Small intestine (tissue), 7 donors: Measurements from ENCODE around the gene GYS1. TPM values are rescaled to one million over a fixed set of nuclear protein-coding genes. Genes with fewer than 3 reads are reported as not detected.

Experiments used
- DNase-seq, 2 donors: peaks; one replicate each; pipeline versions ENCODE4 v3.0.0 to v3.0.0-alpha.2; 2013
- FAIRE-seq: peaks from 2 replicates; lab custom pipeline; 2012; peaks lifted over from hg19 to GRCh38; lab: Jason Lieb, UNC
- H3K27ac ChIP-seq, 3 donors: one replicate each; pipeline ENCODE4 v1.5.1; 2013; ENCODE audit warnings: low read length in 2 of 3, mild to moderate bottlenecking in 2 of 3, control low read depth in 1 of 3, inconsistent platforms in 1 of 3, low read depth in 1 of 3, moderate library complexity in 1 of 3
- H3K27me3 ChIP-seq, 3 donors: one replicate each; pipeline ENCODE4 v1.6.1; 2013; ENCODE audit warnings: low read length in 3 of 3, inconsistent platforms in 1 of 3; ENCODE audit not compliant: control insufficient read depth in 3 of 3, insufficient read depth in 3 of 3
- H3K36me3 ChIP-seq, 3 donors: one replicate each; pipeline ENCODE4 v1.6.1; 2013; ENCODE audit warnings: low read length in 3 of 3, inconsistent platforms in 1 of 3, low read depth in 1 of 3, mild to moderate bottlenecking in 1 of 3, moderate library complexity in 1 of 3; ENCODE audit not compliant: control insufficient read depth in 3 of 3, insufficient read depth in 2 of 3
- H3K4me1 ChIP-seq, 3 donors: one replicate each; pipeline ENCODE4 v1.6.1; 2013; ENCODE audit warnings: low read length in 2 of 3, inconsistent platforms in 1 of 3, low read depth in 1 of 3, mild to moderate bottlenecking in 1 of 3, moderate library complexity in 1 of 3; ENCODE audit not compliant: control insufficient read depth in 3 of 3, insufficient read depth in 2 of 3
- H3K4me3 ChIP-seq, 3 donors: one replicate each; pipeline ENCODE4 v1.5.1; 2013; ENCODE audit warnings: low read length in 3 of 3, control low read depth in 1 of 3, inconsistent platforms in 1 of 3, low read depth in 1 of 3, mild to moderate bottlenecking in 1 of 3, moderate library complexity in 1 of 3
- H3K9me3 ChIP-seq, 2 donors: one replicate each; pipeline ENCODE4 v1.6.1; 2013; ENCODE audit warnings: low read depth in 1 of 2, low read length in 1 of 2; ENCODE audit not compliant: control insufficient read depth in 2 of 2, insufficient read depth in 1 of 2
- WGBS, 3 donors: extraction: QIAGEN DNeasy Blood & Tissue Kit; methylation state at CpG; one replicate each; pipeline ENCODE4 v1.1.7; 2013; 5-methylcytosine and 5-hydroxymethylcytosine counted together
- polyA plus RNA-seq, 4 donors: library from polyadenylated mRNA; stranded (reverse) in 3 of 4; unstranded in 1 of 4; fragments of 200-250 nt in 3 of 4; fragments of 120-200 nt in 1 of 4; gene quantifications; one replicate each; pipeline versions ENCODE4 v1.2.1 to v1.2.3, GENCODE V29; 2013
- donor health status: healthy with polysubstance abuse.
- donor health status: control.
- donor health status: control.
- donor health status: Bipolar disorder and iron deficiency.
- donor health status: healthy.

Gene GYS1
- polyA plus RNA-seq, 4 donors, result 16.2 to 40.0 (median 25.0) TPM

DNA sequence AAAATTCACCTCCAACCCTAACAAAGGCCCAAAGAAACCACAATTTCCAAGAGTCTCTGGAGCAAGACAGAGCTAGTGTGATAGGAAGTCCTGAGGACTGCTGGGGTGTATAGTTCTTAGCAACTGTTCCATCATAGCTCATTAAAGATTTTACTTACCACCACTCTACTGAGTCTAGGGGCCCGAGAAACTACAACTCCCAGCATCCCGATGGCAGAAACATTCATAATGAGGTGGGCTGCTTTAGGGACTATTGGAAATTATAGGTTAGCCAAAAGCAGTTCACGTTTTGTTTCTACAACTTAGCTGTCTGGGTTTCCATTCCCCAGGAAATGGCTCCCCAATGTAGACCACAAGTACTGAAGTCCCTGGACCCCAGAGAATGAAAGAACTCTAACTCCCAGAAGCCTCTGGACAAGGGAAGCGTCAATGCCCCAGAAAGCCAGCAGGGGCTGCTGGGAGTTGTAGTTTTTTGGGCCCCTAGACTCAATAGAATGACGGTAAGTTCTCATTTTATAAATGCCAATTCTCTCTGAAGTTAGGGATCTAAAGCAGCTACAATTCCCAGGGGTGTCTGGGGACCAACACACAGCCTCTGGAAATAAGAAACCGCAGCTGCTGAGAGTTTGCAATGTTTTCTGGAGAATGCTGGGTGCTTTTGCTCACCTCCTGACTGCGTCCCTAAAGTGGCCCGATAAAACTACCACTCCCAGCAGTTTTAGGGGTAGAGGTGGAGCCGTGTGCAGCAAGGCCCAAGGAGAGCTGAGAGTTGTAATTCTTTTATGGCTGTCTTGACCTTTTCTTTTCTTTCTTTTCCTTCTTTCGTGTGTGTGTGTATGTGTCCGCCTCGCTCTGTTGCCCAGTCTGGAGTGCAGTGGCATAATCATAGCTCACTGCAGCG lies 16.9 kb downstream of the GYS1 start:
- H3K4me1 ChIP-seq, result no peaks in the 10 kb centered on the region
- 88 to 95% (median 89%) methylated on average over 13 of the region's 13 CpGs for WGBS, 3 donors
- DNase-seq (no peak), FAIRE-seq (no peak)
- no peak overlapping the region for H3K27ac ChIP-seq
- peaks cover 2 to 80% (median 3%) of the 10 kb centered on the region in 3 donors for H3K36me3 ChIP-seq
- no peak overlapping the region for H3K4me3 ChIP-seq
- no peaks in the 10 kb centered on the region for H3K9me3 ChIP-seq
- H3K27me3 ChIP-seq, result no peaks in the 10 kb centered on the region

DNA sequence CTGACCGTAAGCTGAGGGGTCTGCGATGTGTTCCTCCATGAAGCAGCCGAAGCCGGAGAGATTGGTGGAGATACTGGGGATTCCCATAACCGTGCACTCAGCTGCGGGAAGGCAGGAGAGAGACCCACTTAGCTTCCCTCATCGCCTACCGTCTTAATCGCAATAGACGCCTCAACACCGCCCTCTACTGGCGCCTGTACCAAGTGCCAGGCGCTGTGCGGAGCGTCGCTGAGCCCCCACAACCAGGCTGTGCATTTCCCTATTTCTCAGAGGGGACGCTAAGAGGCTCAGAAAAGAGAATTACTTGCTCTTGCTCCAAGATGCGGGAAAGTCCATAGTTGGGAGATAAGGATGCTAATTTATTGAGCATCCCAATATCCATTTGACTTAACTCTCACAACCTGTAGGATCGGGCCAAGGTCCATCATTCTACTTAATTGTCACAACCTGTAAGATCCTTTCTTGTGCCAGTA lies 22.1 kb downstream of the GYS1 start:
- Histone ChIP-seq H3K27ac (no peak overlapping the region), H3K36me3 (peaks cover 3 to 89% (median 4%) of the 10 kb centered on the region in 3 donors), H3K4me1 (peaks cover 0 to 6% (median 0%) of the 10 kb centered on the region in 3 donors), H3K27me3 (no peaks in the 10 kb centered on the region), H3K9me3 (no peaks in the 10 kb centered on the region), H3K4me3 (no peak overlapping the region)
- WGBS, 3 donors, result 15 to 19% (median 15%) methylated on average over 19 of the region's 19 CpGs
- FAIRE-seq, result no peak
- peak; percentile 77 to 91 for DNase-seq

DNA sequence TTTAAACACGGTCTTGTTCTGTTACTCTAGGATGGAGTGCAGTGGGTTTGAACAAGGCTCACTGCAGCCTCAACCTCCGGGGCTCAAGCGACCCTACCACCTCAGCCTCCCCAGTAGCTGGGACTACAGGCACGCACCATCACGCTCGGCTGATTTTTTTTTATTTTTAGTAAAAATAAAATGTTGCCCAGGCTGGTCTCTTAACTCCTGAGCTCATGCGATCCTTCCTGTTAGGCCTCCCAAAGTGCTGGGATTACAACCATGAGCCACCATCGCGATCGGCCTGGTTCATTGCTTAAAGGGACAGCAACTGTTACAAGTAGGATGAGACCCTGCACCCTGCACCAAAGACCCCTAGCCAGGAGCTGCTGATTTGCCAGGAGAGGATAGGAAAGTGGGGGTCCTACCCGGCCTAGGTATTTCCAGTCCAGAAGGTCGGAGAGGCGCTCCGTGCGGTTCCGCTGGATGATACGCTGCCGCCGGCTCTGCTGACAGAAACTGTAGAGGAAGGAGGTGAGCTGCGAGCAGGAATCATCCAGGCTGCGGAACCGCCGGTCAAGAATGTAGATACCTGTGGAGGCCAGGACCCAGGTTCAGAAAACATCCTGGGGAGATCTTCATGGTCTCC lies 22.9 kb downstream of the GYS1 start:
- Histone ChIP-seq H3K4me3 (no peak overlapping the region), H3K27me3 (no peaks in the 10 kb centered on the region), H3K4me1 (peaks cover 0 to 6% (median 0%) of the 10 kb centered on the region in 3 donors), H3K36me3 (peaks cover 3 to 94% (median 4%) of the 10 kb centered on the region in 3 donors), H3K9me3 (no peaks in the 10 kb centered on the region), H3K27ac (no peak overlapping the region)
- no peak for FAIRE-seq
- no peak for DNase-seq
- 88 to 92% (median 91%) methylated on average over 23 of the region's 23 CpGs for WGBS, 3 donors

DNA sequence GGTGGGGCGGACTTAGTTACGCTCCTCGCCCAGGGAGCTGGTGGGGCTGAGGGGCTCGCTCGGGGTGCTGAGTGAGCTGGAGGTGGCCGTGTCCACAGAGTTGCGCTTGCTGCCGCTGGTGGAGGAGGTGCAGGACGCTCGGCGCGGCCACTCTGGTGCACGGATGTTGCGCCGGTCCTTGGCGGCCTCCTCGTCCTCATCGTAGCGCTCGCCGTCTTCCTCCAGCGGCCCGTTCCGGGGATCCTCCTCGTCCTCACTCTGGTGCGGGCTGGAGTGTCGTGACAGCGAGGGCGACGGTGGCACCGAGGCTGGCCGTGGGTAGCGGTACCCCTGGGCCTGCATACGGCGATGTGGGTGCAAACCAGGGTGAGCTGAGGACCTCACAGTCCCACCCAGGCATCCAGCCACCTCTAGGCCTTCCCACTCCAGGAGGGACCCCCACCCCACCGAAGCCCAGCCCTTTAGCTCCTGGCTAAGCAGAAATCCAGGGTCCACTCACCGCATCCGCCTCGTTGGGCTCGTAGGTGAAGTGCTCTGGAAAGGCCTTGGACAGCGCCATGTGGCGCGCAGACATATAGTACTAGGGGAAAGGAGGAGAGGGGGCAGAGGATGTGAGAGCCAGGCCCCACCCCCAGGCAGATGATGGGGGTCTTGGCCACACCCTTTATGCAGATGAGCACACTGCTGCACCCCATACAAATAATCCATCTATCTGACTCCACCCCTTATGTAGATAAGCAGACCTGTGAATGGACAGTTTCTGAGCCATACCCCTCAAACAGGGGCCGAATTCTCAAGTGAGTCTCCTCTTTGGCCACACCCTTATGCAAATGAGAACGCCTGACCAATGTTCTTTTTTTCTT lies 23.6 kb downstream of the GYS1 start:
- H3K27me3 ChIP-seq, result no peaks in the 10 kb centered on the region
- peaks cover 3 to 89% (median 4%) of the 10 kb centered on the region in 3 donors for H3K36me3 ChIP-seq
- FAIRE-seq, result no peak
- no peak overlapping the region for H3K4me3 ChIP-seq
- H3K27ac ChIP-seq, result no peak overlapping the region
- 93 to 95% (median 94%) methylated on average over 38 to 45 of the region's 45 CpGs for WGBS, 3 donors
- H3K9me3 ChIP-seq, result no peaks in the 10 kb centered on the region
- peaks cover 0 to 9% (median 2%) of the 10 kb centered on the region in 3 donors for H3K4me1 ChIP-seq
- no peak for DNase-seq

DNA sequence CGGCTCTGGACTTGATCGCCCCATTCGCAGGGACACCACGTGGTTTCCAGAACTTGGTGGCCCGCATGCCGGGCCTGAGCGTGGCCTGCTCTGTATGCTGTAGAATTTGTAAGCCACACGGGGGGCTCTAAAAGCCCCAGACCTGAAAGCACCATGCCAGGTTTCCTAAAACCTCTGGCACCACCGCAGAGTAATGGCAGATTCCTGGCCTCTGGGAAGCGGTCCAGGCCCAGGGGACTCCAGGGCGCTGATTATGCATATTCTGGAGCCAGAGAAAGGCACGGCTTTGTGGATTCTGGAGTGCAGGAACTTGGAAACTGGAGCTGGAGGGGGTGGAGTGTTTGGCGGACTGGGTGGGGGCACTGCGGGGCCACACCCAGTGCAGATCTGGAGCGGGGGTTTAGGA lies 24.3 kb downstream of the GYS1 start:
- WGBS, 3 donors, result 85 to 89% (median 89%) methylated on average over 15 of the region's 15 CpGs
- Histone ChIP-seq H3K9me3 (no peaks in the 10 kb centered on the region), H3K27me3 (no peaks in the 10 kb centered on the region), H3K4me1 (peaks cover 0 to 16% (median 6%) of the 10 kb centered on the region in 3 donors), H3K4me3 (no peak overlapping the region), H3K27ac (no peak overlapping the region), H3K36me3 (peaks cover 3 to 82% (median 4%) of the 10 kb centered on the region in 3 donors)
- no peak for DNase-seq
- no peak for FAIRE-seq

DNA sequence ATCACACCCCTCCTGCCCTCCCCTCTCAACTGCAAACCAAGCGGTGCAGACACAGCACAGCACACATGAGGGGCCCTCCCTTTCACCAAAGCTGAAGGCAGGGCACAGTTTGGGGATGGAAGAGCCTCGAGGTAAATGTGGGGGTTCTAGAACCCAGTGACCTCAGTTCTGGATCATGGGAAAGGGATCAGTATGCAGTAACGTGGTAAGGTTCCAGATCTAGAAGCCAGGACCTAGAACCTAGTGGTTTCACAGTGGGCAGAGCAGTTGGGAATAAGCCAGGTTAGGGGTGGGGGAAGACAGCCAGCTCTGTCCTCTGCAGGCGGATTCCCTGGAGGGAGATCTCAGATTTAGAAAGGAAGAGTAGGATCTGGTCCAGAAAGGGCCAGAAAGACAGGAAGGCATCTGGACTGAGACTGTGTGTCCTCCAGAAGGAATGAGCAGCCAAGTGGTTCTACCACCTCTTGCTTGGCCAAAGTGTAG lies 24.9 kb downstream of the GYS1 start:
- Histone ChIP-seq H3K9me3 (no peaks in the 10 kb centered on the region), H3K4me3 (no peak overlapping the region), H3K4me1 (peaks cover 0 to 21% (median 10%) of the 10 kb centered on the region in 3 donors), H3K36me3 (peaks cover 3 to 76% (median 4%) of the 10 kb centered on the region in 3 donors), H3K27me3 (no peaks in the 10 kb centered on the region), H3K27ac (peak overlapping the region in 1 of 3 donors; percentile 79)
- WGBS, 3 donors, result 59 to 72% (median 67%) methylated on average over 4 of the region's 4 CpGs
- no peak for FAIRE-seq
- DNase-seq, result peak in 1 of 2 donors; percentile 51

DNA sequence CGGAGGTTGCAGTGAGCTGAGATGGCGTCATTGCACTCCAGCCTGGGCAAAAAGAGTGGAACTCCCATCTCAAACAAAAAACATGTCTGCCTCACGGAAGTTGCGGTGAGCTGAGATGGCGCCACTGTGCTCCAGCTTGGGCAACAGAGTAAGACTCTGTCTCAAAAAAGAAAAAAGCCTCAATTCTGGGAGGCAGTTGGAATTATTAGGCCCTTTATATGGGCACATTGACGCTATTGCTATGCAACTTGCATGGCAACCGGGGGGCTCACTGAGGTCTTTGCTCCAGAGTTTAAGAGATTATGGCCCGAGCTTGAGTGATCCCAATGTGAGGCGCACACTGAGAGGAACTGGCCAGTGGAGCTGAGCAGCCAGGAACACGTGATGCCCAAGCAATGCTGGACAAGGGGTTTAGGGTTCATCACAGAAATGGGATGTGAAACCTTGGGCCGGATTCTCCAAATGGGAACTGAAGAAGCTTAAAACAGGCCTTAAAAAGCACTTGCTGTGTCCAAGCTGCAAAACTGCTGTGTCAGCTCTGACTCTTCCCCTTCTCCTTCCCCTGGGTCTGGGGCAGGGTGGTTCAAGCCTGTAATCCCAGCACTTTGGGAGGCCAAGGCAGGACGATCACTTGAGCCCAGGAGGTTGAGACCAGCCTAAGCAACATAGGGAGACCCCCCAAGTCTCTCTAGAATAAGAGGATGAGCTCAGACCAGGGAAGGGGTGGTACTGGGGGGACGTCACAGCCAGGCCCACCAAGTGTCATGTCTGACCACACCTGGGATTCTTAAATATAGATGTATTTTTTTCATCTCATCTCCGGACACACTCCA lies 25.5 kb downstream of the GYS1 start:
- Histone ChIP-seq H3K9me3 (no peaks in the 10 kb centered on the region), H3K4me3 (peak overlapping the region in 1 of 3 donors; percentile 73), H3K36me3 (peaks cover 3 to 70% (median 4%) of the 10 kb centered on the region in 3 donors), H3K27me3 (no peaks in the 10 kb centered on the region), H3K4me1 (peaks cover 0 to 23% (median 14%) of the 10 kb centered on the region in 3 donors), H3K27ac (peak overlapping the region; percentile 4 to 79 (median 39))
- WGBS, 3 donors, result 75 to 80% (median 77%) methylated on average over 14 of the region's 14 CpGs
- peak in 1 of 2 donors; percentile 80 for DNase-seq
- FAIRE-seq, result no peak
